Fibroblast of mammary gland (primary cell): ENCODE data around the gene MEIKIN.

Experiments used
- DNase-seq: peaks from one replicate; pipeline ENCODE4 v3.0.0-alpha.2; 2010; ENCODE audit warnings: low read depth
- H3K4me3 ChIP-seq: 2 replicates; pipeline ENCODE4 v1.5.1; 2011; ENCODE audit warnings: low read depth, mild to moderate bottlenecking, low read length, moderate library complexity; ENCODE audit not compliant: control insufficient read depth
- CTCF ChIP-seq: conservative IDR thresholded peaks from 2 replicates; pipeline ENCODE4 v1.5.1; 2011; ENCODE audit warnings: low read depth, low read length, inconsistent platforms; ENCODE audit not compliant: control insufficient read depth, insufficient read depth

Gene MEIKIN, protein sequence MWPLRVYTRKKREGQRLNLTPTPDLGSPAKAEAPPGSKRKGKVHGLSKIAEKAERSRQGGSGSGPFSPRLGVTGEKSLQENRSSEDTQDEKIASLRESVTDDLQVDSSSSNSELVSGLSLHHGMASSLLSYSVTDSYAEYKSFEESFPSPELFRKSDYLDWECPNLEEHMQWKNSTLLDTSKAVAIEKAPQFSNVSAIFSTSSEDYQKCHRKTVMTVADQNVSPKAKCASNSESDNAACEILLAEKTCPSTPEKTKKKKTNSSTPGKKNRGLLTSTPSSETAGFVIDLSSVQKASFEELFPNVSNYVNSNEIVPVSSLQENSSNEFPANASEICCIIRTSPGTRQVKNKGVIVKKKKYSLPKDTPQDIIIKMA

DNA sequence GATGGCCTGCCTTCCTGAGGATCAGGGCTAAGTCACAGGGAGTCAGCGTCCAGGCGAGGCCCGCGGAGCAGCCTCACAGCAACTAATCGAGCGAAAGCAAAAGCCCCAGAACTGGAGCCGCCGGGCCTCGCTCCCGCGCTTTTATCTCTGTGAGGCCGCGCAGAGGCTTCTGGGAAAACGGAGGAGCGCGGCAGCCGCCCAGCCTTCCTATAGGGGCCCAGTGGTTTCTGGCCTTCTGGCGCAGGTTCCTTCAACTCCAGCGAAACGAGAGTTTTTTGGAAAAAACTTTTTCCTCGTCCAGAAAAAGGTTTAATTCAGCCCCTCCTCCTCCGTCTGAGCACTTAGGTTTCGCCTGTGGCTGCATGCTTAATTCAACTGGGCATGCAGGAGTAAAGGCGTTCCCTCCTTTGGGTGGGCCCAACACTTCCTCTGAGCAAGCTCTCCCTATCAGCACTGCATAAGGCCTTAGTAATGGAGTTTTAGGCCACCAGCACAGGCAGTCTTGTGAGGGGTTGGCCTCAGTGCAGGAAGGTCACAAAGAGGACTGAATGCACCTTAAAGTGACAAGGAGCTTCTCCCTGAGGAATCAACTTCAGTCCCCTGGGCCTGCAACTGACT lies at the start of gene MEIKIN:
TSS of gene MEIKIN (minus strand) at position 113 of the 618 bp plus-strand sequence. CDS start 158 bp downstream, outside the sequence.
- no peak within 1 kb of the TSS for H3K4me3 ChIP-seq
- no peak for TF ChIP-seq CTCF
- DNase-seq, result no peak

DNA sequence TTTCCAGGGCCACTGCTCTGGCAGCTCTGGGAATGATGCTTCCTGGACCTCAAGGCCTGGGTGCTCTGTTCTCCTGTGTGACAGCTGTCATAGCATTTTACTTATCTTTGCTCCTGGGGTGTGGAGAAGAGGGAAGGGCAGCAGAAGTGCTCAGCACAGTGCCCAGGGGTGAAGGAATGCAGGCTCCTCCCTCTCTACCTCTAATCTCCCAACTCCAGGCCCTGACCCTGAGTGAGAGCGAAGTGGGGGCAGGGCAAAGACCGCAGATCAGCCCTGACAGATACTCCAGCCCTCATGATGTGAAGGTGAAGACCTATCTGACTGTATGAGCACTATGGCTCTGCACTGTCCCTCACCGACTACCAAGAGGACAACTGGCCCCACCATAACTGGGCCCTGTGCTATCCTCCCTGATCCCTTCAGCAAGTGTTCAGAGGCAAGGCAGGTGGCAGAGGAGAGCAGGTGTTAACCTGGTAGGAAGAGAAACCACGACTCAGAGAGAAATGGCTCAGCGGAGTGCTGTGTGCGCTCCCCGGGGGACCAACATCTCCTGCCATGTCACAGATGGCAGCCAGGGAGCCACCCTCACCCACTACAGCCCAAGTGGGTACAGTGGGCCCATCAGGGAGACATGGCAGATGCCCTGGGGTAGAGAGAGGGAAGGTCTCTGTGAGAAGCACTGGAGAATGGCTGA lies 49.2 kb upstream of the MEIKIN start:
- H3K4me3 ChIP-seq, result no peak overlapping the region
- no peak for DNase-seq
- no peak for TF ChIP-seq CTCF

DNA sequence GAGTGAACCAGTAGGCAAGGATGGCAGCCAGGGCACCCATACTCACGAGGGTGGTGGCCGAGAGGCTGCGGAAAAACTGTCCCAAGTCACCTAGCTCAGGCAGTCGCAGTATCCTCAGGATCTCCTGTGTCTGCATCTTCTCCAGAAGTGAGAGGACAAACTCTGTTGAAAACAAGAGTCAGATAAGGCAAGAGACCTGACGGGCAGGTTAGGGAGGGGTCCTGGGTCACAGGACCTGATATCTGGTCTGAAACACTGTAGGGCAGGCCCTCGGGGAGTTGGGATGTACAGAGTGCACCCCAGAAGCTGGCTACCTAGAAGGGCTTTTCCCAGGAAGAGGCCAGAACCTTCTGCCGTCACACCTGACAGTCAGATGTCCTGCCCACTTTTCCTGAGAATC lies 48.6 kb upstream of the MEIKIN start:
- DNase-seq, result no peak
- H3K4me3 ChIP-seq, result no peak overlapping the region
- TF ChIP-seq CTCF, result no peak

- DNase-seq, result no peak
- H3K4me3 ChIP-seq, result no peak overlapping the region
- TF ChIP-seq CTCF, result no peak
These were observed 48.2 kb upstream of the MEIKIN start for GRCh38 chr5:131993676-131994075.

DNA sequence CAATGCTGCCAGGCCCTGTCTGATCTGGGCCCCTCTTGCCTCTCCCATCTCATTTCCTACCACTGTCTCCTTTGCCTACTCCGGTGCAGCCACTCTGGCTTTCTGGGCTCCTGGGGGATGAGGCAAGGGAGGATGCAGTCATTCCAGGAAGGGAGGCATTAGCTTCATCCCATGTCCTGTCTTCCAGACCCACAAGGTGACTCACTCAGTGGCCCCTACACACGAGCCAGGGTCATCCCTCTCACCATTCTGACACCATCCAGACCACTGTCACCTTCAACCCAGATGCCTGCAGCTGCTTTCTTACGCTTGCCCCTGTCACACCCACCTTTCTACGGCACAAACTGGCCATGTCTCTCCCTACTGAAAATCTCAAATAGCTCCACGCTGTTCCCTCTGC lies 46.9 kb upstream of the MEIKIN start:
- no peak for TF ChIP-seq CTCF
- peak; percentile 27 for DNase-seq
- H3K4me3 ChIP-seq, result no peak overlapping the region

GRCh38 chr5:131991593-131992324 lies 46.3 kb upstream of the MEIKIN start:
- DNase-seq, result no peak
- no peak for TF ChIP-seq CTCF
- H3K4me3 ChIP-seq, result no peak overlapping the region
